ENCODE measurements around the gene PPP2R3B.
A peak's percentile ranks its signal among the peaks of the same experiment; 100 is the strongest.
"Not testable (repeated sequence)": the region's sequence is repeated elsewhere in the genome, so short reads cannot be mapped to it uniquely, and the experiment has no call there.

The PPP2R3B gene

GRCh38 chrX:386768-387575 lies at the start of gene PPP2R3B:
TSS of gene PPP2R3B (minus strand) at chrX:386907. CDS start at chrX:386691, 216 bp downstream.
- DNase-seq (ENCODE audit: low read depth) = peak; percentile 99

DNA sequence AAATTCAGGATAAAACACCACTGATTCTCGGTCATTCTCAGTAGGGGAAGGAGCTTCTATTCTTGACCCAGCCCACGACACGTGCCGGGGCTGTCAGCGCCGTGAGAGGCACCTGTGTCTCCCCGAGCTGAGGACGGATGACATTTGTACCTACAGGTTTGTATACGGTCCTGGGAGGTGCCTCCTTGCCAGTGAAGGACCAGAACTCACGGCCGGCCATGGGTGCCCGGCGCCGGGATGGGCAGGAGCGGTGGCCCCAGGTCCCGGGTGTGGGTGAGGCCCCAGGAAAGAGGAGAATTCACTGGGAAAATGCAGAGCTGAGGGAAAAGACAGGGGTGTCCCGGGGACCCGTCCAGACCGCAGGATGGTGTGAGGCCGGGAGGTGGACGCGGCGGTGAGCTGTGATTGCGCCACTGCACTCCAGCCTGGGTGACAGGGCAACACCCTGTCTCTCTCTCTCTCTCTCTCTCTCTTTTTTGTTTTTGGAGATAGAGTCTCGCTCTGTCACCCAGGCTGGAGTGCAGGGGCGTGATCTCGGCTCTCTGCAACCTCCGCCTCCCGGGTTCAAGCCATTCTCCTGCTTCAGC lies 48.9 kb upstream of the PPP2R3B start:
- DNase-seq (ENCODE audit: low read depth) = no peak

- DNase-seq (ENCODE audit: low read depth) = no peak
These were observed 48.2 kb upstream of the PPP2R3B start for GRCh38 chrX:434946-435345.

GRCh38 chrX:433771-434170 lies 47.1 kb upstream of the PPP2R3B start:
- DNase-seq (ENCODE audit: low read depth) = no peak

DNA sequence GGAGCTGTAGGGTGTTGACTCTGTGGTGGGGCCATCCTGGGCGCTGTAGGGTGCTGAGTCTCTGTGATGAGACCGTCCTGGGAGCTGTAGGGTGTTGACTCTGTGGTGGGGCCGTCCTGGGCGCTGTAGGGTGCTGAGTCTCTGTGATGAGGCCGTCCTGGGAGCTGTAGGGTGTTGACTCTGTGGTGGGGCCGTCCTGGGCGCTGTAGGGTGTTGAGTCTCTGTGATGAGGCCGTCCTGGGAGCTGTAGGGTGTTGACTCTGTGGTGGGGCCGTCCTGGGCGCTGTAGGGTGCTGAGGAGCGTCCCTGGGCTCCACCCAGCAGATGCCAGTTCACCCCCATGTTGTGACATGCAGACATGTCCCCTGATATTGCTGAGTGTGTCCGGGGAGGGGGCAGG lies 46.0 kb upstream of the PPP2R3B start:
- DNase-seq (ENCODE audit: low read depth) = not testable (repeated sequence)

DNA sequence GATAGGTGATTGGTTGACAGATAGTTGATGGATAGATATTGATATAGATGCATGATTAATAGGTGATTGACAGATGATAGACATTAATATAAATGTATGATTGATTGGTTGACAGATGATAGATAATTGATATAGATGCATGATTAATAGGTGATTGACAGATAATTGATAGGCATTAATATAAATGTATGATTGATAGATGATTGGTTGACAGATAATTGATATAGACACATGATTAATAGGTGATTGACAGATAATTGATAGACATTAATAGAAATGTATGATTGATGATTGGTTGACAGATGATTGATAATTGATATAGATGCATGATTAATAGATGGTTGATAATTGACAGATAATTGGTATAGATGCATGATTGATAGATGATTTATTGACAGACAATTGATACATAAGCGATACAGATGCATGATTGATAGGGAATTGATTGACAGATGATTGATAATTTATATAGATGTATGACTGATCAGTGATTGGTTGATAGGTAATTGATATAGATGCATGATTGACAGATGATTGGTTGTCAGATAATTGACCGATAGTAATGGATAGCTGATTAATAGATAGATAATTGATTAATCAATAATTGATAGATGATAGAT lies 44.9 kb upstream of the PPP2R3B start:
- DNase-seq (ENCODE audit: low read depth) = no peak

DNA sequence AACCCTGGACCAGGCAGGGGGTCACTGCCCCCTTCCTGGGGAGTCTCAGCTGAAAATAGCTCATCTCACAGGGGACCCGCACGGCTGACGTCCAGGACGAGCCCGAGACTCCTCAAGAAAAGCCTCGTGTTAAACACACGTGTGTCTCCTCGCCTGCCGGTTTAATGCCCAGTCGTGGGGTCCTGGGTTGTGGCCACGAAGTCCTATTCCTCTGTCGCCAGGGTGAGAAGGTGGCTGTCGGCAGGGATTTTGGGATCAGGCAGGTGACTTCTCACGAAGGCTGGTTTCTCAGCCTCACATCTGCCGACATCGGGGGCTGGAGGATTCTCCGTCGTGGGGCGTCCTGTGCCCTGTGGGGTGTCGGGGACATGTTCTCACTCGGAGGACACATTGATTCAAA lies 44.3 kb upstream of the PPP2R3B start:
- no peak for DNase-seq (ENCODE audit: low read depth)

DNA sequence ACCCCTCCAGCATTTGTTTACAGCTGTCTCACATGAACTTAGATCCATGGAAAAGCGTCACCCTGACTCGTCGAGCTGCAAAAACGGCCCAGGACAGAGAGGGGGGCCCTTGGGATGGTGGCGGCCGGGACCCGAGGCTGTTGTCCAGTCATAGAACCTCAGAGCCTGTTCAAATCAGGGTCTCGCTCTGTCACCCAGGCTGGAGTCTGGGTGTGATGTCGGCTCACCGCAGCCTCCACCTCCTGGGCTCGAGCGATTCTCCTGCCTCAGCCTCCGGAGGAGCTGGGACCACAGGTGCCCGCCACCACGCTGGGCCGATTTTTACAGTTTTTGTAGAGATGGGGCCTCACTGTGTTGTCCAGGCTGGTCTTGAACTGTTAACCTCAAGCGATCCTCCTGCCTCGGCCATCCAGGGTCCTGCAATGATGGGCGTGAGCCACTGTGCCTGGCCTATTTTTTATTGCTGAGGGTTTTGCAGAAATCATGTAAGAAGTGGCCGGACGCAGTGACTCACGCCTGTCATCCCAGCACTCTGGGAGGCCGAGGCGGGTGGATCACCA lies 42.6 kb upstream of the PPP2R3B start:
- DNase-seq (ENCODE audit: low read depth) = no peak

GRCh38 chrX:427812-428725 lies 41.4 kb upstream of the PPP2R3B start:
- no peak for DNase-seq (ENCODE audit: low read depth)

- DNase-seq (ENCODE audit: low read depth) = no peak
These were observed 40.2 kb upstream of the PPP2R3B start for GRCh38 chrX:426881-427280.

GRCh38 chrX:425056-425455 lies 38.3 kb upstream of the PPP2R3B start:
- DNase-seq (ENCODE audit: low read depth) = no peak

DNA sequence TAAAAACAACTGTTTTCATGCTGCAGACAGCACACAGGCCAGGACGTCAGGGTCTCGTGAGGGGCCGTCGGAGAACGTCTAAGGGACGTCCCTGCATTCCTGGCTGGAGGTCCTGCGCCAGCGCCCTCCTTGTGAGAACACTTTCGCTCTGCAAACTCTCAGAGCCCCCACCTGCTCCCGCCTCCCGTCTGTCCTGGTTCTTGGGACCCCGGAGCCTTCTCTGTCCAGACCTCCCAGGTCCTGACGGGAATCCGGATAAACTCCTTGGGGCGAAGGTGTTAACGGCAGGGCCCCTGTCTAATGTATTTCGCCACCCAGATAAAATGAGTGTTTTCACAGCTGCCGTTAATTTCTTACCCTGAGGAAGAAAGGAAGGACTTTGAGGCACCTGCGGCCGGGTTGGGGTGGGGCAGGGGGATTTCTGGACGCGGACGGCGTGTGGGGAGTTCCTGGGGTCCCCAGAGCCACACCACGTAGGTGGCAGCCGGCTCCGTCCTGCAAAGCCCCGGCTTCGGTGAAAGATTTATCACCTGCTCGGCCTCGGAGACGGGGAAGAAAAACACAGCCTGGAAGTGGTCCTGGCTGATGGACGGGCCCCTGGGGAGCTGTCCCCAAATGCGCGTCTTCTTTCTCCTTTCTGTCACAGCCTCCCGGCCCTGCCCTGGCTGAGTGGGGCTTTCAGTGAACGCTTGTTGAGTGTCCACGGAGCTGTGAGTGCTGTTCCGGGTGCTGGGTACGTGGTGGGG lies 35.1 kb upstream of the PPP2R3B start:
- DNase-seq (ENCODE audit: low read depth) = no peak

DNA sequence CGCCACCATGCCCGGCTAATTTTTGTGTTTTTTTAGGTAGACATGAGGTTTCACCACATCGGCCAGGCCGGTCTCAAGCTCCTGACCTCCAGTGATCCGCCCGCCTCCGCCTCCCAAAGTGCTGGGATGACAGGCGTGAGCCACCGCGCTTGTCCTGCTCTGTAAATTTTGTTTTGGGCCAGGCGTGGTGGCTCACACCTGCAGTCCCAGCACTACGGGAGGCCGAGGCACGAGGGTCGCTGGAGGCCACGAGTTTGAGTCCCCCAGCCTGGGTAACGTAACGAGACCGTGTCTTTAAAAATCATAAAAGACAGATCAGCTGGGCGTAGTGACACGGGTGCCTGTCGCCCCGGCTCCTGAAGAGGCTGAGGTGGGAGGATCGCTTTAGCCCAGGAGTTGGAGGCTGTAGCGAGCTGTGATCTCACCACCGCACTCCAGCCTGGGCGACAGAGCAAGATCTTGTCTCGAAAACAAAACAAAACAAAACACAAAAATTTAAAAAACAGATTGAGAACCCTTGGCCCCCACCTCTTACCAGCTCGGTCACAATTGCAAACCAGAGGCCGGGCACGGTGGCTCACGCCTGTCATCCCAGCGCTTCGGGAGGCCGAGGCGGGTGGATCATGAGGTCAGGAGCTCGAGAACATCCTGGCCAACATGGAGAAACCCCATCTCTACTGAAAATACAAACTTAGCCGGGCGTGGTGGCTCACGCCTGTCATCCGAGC lies 34.0 kb upstream of the PPP2R3B start:
- no peak for DNase-seq (ENCODE audit: low read depth)

GRCh38 chrX:418927-419729 lies 32.4 kb upstream of the PPP2R3B start:
- no peak for DNase-seq (ENCODE audit: low read depth)

GRCh38 chrX:415498-415897 lies 28.8 kb upstream of the PPP2R3B start:
- not testable (repeated sequence) for DNase-seq (ENCODE audit: low read depth)

- no peak for DNase-seq (ENCODE audit: low read depth)
These were observed 26.9 kb upstream of the PPP2R3B start for GRCh38 chrX:413322-414201.

GRCh38 chrX:410296-410695 lies 23.6 kb upstream of the PPP2R3B start:
- DNase-seq (ENCODE audit: low read depth) = no peak

DNA sequence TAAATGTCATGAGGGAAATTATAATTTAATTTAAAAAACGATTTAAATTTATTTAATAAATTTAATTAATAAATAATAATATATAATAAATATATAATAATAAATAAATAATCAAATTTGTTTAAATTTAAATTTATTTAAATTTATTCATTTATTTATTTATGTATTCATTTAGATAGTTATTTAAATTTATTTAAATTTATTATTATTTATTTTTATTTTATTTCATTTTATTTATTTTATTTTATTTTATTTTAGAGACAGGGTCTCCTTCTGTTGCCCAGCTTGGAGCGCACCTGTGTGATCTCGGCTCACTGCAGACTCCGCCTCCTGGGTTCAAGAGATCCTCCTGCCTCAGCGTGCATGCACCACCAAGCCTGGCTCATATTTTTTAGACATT lies 18.4 kb upstream of the PPP2R3B start:
- no peak for DNase-seq (ENCODE audit: low read depth)

GRCh38 chrX:404656-405055 lies 17.9 kb upstream of the PPP2R3B start:
- DNase-seq (ENCODE audit: low read depth) = no peak
